Endometrial microvascular endothelial cells (primary cell): ENCODE measurements around the gene ADCY7. TPM values are rescaled to one million over a fixed set of nuclear protein-coding genes. Genes with fewer than 3 reads are reported as not detected.

Experiments used
- in situ Hi-C: cut with HindIII; loops from 2 replicates; pipeline ENCODE4 v1.10.0; 2017; ENCODE audit warnings: low sequenced_read_pairs, low pct_unique_long_range_greater_than_20kb; ENCODE audit errors: inconsistent ontology term
- total RNA-seq: library from RNA; depleted of rRNA; stranded (reverse); fragments of >200 nt; gene quantifications from one replicate; pipeline ENCODE4 v1.2.3, GENCODE V29; 2015; ENCODE audit errors: inconsistent ontology term

The ADCY7 gene
- total RNA-seq, 1 donor from 2014 or later = 8.0 TPM

DNA sequence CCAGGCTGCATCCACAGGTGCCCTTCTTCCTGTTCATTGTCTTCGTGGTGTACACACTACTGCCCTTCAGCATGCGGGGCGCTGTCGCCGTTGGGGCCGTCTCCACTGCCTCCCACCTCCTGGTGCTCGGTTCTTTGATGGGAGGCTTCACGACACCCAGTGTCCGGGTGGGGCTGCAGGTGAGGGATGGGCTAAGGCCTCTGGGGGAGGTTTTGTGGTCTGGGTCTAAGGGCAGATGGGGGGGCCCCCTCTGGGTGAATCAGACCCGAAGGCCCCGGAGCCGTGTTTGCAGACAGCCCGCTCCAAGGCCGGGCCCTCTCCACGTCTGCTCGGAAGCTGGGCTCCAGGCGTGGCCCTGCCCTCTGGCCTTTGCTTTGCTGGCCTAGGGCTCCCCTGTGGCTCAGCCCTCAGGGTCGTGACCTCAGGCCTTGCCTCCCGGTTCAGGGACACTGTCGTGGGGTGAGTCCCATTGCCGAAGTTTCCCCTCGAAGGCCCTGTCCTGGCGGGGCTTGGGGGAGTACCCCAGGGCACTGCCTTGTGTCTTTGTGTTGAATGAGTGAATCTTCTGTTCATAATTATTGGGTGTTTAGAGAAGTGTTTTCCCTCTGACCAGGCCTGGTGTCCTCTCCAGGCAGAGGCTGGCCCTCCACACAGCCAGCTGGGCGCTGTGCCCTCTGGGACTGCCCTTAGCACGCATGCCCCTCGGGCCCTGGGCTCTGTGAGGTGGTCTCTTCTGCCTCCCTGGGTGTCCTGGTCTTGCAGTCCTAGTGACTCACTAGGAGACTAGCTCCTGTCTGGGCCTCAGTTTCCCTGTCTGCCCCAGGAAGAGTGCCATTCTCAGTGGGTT, 25.6 kb downstream of the ADCY7 start:
- in situ Hi-C loops = no loop called here

DNA sequence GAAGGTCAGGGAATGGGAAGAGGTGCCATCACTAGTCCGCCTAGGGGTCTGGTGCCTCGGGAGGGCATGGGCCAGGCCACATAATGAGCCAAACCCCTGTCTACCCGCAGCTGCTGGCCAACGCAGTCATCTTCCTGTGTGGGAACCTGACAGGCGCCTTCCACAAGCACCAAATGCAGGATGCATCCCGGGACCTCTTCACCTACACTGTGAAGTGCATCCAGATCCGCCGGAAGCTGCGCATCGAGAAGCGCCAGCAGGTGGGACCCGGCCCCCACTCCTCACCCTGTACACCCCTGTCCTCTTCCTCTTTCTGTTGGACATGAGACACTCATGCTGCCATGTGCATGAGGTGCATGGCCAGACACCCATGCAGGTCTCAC, 26.2 kb downstream of the ADCY7 start:
- in situ Hi-C loops = no loop called here

DNA sequence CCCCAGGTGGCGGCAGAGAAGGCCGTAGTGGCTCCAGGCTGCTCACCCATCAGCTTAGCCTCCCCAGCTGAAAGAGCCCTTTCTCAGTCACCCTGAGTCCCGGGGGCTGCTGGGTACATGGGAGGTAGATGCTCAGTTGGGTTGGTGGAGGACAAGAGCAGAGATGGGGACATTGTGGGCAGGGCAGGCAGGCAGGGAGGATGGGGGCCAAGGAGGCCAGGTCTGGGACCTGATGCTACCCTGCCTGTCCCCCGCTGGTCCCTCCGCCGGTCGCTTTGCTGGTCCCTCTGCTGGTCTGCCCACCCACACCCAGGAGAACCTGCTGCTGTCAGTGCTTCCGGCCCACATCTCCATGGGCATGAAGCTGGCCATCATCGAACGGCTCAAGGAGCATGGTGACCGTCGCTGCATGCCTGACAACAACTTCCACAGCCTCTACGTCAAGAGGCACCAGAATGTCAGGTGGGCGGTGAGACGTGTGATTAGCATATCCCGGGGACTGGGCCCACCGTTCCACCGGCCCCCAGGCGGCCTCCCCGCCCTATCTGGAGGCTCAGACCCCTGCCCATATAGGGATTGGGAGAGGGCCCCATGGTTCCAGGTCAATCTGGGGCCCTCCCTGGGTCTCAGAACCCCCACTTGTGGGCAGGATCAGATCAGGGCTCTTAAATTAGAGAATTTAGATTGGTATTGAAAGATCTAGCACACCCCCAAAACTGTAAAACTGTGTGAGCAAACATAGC, 26.9 kb downstream of the ADCY7 start:
- in situ Hi-C loops = no loop called here

DNA sequence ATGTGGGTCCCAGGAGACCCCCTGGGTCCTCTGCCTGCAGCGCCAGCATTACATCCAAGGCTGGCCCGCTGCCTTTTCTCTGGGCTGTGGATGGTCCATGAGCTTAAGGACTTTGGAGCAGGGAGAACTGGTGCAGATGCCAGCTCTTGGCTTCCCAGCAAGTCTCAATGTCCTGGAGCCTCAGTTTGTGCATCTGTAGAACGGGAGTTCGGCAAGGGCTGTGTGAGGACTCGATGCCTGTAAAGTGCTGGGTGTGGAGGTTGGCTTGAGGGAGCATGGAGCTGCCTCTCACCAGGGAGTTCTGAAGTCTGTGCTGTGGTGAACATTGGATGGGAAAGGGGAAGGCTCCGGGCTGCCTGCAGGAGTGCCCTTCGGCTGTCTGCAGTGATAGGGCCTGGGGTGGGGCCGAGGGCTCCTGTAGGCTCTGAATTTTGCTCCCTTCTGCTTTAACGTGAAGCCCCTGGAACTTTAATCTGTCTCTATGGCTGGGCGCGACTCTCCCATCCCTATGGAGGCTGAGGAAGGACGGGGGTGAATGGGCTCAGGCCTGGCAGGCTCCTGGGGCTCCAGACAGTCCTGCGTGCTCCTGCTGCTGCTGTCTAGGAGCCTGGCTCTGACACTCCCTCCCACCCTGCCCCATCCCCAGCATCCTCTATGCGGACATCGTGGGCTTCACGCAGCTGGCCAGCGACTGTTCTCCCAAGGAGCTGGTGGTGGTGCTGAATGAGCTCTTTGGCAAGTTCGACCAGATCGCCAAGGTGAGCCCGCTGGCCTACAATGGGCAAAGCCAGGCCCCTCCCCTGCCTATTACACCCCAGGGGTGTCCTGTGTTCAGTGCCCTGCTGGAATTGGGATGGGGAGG, 27.9 kb downstream of the ADCY7 start:
- in situ Hi-C loops = no loop called here

DNA sequence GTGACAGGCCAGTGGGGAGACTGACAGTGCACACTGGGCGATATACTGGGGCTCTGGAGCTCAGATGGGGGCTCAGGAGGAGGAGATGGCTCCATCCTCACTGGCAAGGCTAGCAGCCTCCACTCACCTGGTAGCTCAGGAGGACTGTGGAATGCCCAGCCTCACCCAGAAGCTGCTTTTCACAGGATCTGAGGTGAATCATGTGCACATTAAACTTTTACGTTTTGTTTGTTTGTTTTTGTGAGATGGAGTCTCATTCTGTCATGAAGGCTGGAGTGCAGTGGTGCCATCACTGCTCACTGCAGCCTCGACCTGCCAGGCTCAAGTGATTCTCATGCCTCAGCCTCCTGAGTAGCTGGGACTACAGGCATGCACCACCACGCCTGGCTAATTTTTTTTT, 28.6 kb downstream of the ADCY7 start:
- in situ Hi-C loops = no loop called here

DNA sequence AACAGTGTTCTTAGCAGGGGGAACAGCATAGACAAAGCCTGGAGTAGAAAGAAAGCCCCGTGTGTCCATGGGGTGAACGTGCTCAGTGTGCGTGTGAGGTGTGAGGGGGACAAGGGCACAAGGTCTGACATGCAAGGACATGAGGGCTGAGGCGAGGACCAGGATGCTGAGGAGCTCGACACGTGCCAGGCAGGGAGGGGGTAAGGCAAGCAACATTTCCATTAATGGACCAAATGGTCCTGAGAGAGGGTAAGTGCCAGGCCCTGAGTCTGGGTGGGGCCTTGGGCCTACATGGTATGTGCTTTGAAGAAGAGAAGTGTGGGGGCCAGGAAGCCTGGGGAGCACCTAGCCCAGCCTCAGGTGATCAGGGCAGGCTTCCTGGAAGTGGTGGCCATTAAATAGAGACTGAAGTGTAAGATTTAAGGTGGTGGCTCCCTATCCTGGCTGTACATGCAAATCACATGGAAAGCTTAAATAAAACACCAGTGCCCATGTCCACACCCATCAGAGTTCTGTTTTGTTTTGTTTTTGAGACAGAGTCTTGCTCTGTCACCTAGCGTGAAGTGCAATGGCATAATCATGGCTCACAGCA, 29.3 kb downstream of the ADCY7 start:
- in situ Hi-C loops = no loop called here

DNA sequence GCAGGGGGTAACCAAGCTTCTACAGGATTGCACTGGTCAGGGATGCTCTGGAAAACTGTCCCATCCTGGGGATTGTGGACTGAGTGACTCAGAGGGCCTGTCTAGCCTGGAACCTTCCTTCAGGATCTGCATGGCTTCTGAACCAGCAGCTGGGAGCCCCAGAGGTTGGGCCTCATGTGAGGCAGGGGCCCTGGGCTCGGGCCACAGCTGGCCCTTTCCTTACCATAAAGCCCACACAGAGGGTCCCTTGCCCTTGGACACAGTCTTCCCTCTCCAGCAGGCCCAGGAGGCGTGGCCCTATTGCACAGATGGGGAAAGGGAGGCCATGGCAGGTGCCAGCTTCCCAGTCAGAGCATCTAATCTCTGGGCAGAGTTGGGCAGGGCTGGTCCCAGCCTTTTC, 30.5 kb downstream of the ADCY7 start:
- in situ Hi-C loops = no loop called here

DNA sequence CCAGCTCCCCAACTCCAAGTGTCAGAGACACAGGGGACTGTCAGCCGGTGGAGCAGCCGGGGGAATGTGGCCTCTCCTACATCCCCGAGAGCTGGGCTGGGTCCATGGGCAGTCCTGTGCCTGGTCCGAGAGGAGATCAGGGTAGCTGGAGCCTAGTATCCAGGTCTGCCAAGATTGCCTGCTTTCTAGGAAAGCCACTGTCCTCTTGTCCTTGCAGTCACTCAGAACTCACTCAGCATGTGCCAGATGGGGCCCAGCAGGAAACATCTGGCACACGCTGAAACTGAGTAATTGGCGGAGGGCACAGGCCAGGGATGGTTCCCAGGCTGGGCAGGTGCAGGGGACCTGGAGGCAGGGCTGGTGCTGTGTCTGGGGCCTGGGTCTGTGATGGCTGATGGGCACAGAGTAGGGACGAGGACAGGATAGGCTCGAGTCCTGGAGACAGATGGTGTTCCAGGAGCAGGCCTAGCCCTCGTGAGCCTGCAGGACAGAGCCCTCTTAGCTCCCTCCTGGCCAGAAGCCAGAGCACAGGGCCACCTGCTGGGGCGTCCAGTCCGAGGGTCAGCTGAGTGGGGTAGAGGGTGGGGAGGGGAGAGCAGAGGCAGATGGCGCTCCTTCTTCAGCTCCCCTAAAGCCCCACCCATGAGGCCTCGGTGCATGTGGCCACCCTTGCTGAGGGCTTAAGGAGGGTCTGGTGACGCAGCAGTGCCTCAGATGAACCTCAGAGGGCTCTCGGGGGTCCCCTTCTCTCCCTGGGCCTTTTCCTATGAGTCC, 31.1 kb downstream of the ADCY7 start:
- in situ Hi-C loops = no loop called here

DNA sequence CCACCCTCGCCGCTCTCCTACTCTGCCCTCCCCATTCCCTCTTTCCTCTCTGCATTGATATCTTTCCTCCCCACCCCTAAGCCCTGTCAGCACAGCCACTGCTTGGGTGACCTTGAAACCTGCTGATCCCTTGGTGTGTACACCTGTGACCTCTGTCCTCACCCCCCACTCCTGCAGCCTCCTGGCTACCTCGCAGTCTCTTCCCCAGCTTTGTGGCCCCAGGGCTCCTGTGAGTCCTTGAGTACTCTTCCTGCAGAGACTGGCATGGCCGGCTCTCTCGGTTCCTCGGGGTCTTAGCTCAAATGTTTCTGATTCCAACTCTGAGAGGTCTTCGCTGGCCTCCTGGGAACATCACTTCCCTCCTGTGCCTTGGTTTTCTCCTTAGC, 31.7 kb downstream of the ADCY7 start:
- in situ Hi-C loops = no loop called here

DNA sequence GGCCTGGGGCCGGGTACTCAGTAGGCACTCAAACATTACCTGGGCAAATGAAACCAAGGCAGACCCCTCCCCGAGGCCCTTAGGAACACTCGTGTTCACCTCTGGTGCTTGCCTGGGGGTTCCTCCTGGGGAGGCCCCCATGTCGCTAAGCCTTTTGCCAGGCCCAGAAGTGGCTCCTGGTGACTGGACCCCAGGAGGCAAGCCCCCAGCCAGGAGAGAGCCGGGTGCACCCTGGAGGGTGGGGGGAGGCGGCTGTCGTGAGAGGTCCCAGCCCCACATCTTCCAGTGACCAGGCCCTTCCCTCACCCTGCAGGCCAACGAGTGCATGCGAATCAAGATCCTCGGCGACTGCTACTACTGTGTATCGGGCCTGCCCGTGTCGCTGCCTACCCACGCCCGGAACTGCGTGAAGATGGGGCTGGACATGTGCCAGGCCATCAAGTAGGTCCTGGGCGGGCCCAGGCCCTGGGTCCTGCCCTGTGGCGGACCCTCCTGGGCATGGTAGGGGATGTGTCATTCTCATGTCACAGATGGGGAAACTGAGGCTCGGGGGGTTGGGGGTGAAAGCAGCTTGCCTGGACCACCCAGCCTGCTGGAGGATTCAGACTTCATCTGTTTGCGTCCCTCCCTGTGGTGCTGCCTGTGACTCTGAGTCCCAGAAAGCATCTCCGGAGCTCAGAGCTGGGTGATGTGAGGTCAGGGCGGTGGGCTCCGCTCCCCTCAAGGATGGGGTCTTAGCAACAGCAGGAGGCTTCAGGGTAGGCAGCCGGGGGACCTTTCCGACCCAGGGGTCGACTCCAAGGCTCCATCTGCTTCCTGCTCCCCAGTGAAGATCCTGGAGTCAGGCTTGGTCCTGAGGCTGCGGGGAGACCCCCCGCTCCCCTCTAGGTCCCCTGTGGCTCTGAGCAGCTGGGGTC, 32.5 kb downstream of the ADCY7 start:
- in situ Hi-C loops = no loop called here

DNA sequence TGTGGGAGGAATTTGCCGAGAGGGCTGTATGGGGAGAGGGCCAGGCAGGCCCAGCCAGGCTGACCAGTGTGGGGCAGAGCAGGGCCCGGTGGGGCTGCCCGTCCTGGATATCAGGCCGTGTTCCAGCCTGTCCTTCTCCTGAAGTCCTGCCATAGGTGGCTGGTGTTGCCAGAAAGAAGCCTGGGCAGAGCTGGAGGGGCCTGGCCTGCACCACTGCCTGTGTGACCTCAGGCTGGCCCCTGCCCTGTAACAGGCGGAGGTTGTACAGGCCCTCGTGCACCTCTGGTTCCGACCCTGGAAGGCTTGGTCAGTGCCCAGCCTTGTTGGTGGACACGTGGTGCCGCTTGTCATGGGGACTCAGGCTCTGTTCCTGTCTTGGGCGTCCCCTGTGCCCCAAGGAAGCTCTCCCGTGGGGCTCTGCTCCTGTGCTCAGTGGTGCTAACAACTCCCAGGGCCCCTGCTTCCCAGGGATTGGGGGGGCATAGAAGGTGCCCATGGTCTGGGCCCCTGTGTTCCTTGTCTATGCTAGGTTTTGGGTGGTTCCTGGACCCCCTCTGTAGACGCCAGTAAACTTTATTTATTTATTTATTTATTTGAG, 33.3 kb downstream of the ADCY7 start:
- in situ Hi-C loops = no loop called here

DNA sequence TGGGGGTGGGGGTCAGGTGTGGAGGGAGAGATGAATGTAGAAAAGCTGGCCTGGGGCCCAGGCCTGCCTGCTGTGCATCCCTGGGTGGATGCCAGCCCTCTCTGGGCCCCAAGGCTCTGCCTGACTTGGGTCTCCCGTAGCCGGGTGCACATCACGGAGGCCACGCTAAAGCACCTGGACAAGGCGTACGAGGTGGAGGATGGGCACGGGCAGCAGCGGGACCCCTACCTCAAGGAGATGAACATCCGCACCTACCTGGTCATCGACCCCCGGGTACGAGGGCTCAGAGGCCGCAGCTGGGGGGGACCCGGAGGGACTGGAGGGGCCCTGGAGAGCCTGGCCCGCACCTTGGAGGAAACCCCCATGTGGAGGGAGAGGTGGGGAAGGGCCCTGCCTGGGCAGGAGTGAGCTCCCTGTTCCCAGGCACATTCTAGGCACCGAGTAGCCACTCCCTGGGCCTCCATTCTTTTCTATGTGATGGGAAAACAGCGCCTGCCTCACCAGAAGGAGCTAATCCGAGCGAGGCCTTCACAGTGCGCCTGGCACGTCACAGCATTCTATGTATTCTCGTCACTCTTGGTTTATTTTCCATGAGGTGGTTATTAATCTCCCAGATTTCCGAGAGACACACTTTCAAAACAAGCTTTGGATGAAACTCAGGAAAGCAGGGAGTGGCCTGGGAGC, 34.7 kb downstream of the ADCY7 start:
- in situ Hi-C loops = no loop called here

DNA sequence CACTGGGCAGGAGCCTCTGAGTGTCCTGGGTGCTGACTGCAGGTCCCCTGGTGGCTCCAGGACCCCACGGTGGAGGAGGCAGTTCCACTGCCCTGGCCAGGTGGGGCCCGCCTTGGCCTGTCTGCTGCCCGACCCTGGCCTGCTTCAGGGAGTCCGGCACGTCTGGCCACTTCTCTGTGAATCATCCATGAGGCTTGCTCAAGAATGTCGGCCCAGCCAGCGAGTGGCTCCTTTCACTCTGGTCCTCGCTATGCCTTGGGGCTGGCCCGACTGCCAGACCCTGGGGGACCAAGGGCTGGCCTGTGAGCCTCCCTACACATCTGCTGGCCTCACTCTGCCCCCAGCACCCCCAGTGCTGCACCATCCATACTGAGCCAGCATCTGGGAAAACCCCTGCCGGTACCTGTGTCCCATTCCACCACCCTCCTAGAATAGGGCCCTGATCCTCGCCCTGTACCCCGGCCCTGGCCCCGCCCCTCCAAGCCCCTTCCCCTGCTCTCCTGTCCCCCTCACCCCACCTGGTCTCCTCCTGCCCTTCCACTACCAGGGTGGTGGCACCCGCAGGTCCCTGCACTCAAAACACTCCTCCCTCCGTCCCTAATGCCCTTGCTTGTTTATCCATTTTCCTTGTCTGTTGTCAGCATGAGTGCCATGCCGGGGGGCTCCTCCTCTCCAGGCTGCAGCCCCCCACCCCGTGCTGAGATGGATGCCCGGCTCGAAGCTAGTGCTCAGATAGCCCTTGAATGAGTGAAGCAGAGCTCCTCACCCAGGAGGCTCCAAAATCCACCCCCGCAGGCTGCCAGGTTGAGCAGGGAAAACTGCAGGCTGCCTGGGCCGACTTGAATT, 35.5 kb downstream of the ADCY7 start:
- in situ Hi-C loops = no loop called here

DNA sequence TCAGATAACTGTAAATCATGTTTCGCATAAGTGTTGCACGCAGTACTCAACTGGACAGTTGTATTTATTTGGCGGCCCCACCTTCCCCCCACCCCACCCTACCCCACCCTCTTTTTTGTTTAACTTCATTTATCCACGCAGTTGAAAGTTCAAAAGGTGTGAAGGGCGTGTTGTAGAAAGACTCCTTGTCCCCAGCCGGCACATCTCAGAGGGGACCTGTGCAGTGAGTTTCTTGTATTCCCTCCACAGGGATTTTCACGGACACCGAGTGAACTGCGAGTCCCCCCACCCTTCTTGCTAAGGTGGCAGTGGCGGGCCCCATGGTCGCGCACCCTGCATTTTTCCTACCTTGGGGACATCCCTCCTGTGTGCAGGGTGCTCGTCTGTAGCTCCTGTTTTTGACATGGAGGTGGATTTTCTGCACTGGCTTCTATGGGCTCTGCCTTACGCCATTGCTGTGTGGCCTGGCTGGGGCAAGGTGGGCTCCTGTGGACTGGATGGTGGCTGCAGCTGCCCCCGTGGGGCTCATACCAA, 36.2 kb downstream of the ADCY7 start:
- in situ Hi-C loops = no loop called here

DNA sequence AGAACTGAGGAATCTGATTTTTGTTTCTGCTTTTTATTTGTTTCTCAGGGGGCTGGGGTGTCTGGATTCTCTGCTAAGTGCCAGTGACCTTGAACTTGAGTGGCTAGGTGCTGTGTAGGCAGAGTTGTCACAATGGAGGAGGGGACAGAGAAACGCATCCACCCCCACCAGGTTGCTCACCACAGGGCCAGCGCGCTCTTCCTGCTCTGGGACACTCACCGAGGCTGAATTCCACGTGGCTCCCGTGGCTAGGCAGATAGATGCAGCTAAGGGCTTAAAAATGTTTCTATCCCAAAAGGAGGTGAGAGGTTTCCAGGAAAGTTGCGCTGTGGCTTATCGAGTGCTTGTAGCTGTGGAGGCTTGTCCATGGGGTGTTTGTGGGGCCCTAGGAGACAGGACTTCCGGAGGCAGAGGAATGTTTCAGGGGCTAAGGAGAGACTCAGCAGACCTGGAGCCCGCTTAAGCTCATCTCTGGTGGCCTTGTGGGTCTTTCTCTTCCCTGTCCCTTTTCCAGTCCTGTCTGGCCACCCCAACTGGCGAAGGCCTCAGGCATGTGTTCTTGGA, 36.8 kb downstream of the ADCY7 start:
- in situ Hi-C loops = no loop called here
